Erythroblast (primary cell): ENCODE data around the gene XCL1.
"Not testable (repeated sequence)": the region's sequence is repeated elsewhere in the genome, so short reads cannot be mapped to it uniquely, and the experiment has no call there.

Experiments used
- DNase-seq, 2 experiments: peaks; one replicate each; lab custom pipeline; 2025; lab: John Stamatoyannopoulos, UW
- GATA1 ChIP-seq: IDR thresholded peaks from 2 replicates; pipeline ENCODE4 v1.6.1; 2011; ENCODE audit warnings: low read depth, mild to moderate bottlenecking, control low read depth, low read length, moderate library complexity
- POLR2A ChIP-seq: IDR thresholded peaks from 2 replicates; pipeline ENCODE4 v1.6.1; 2011; ENCODE audit warnings: mild to moderate bottlenecking, low read length

Gene XCL1

GRCh38 chr1:168576245-168576688, at the start of gene XCL1:
TSS of gene XCL1 (plus strand) at chr1:168576605. CDS start at chr1:168576638, 33 bp downstream.
- not testable (repeated sequence) for DNase-seq

GRCh38 chr1:168529518-168529917, 46.9 kb upstream of the XCL1 start:
- no peak for DNase-seq
- no peak for TF ChIP-seq GATA1
- no peak for TF ChIP-seq POLR2A

- TF ChIP-seq GATA1 (no peak), POLR2A (no peak)
- DNase-seq: no peak
Measured at GRCh38 chr1:168531615-168532345, 44.6 kb upstream of the XCL1 start.

GRCh38 chr1:168535536-168535935, 40.9 kb upstream of the XCL1 start:
- DNase-seq: no peak
- TF ChIP-seq GATA1 (no peak), POLR2A (no peak)

- not testable (repeated sequence) for DNase-seq
Measured at GRCh38 chr1:168540798-168541197, 35.6 kb upstream of the XCL1 start.

GRCh38 chr1:168542978-168543377, 33.4 kb upstream of the XCL1 start:
- DNase-seq: not testable (repeated sequence)

- not testable (repeated sequence) for DNase-seq
Measured at GRCh38 chr1:168543840-168544498, 32.4 kb upstream of the XCL1 start, which contains the start of gene XCL2. TSS of gene XCL2 (minus strand) at chr1:168543997. CDS start at chr1:168543964, 33 bp downstream.

GRCh38 chr1:168545678-168546552, 30.5 kb upstream of the XCL1 start:
- DNase-seq: peak; percentile 44 to 46

- DNase-seq: not testable (repeated sequence)
Measured at GRCh38 chr1:168546553-168546895, 29.9 kb upstream of the XCL1 start.

GRCh38 chr1:168550971-168551370, 25.4 kb upstream of the XCL1 start:
- no peak for TF ChIP-seq POLR2A
- no peak for TF ChIP-seq GATA1
- no peak for DNase-seq

GRCh38 chr1:168551688-168552087, 24.7 kb upstream of the XCL1 start:
- TF ChIP-seq GATA1: no peak
- no peak for TF ChIP-seq POLR2A
- DNase-seq: no peak

- no peak for TF ChIP-seq GATA1
- no peak for TF ChIP-seq POLR2A
Measured at GRCh38 chr1:168552961-168553360, 23.4 kb upstream of the XCL1 start.

GRCh38 chr1:168553680-168554553, 22.5 kb upstream of the XCL1 start:
- TF ChIP-seq GATA1 (no peak), POLR2A (no peak)
- DNase-seq: no peak

More at GRCh38 chr1:168552961-168553360, 23.4 kb upstream of the XCL1 start:
- DNase-seq: no peak
